ENCODE data around the gene GNAS. TPM values are rescaled to one million over a fixed set of nuclear protein-coding genes. Genes with fewer than 3 reads are reported as not detected.

Gene GNAS
- total RNA-seq, 1 donor = 366 TPM

DNA sequence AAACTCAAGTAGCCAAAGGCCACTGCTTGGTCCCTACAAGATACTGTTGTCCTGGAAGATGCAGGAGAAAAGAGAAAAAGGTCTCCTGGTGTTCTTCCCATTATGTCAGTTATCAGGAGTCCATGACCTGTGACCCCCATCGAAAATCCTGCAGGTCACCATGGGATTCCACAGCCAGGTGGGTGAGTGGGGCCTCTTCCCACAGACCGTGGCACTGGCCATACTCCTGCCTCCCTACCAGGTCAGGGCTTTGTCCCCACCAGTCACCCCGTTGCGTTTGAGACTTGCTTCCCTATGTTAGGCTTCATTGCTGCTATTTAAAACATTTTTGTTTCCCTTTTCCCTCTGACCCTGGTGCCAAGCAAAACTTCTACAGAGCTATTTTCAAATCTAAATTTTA is 60.6 kb downstream of the GNAS start:
- TF ChIP-seq CTCF (IDR thresholded peaks at IDR 0.05; ENCODE audit: extremely low read depth, low read depth, low read length) = no peak
- no peak overlapping the region for H3K4me2 ChIP-seq (ENCODE audit: insufficient read depth, low read length)
- no peaks in the 10 kb centered on the region for H3K9me3 ChIP-seq (ENCODE audit: low read depth, low read length)
- peaks cover 5% of the 10 kb centered on the region for H3K4me1 ChIP-seq (ENCODE audit: insufficient read depth, low read length)
- H3K27me3 ChIP-seq (ENCODE audit: insufficient read depth, low read length) = no peaks in the 10 kb centered on the region
- peaks cover 9% of the 10 kb centered on the region for H3K79me2 ChIP-seq (ENCODE audit: insufficient read depth, low read length)
- H3K36me3 ChIP-seq (ENCODE audit: insufficient read depth, low read length) = peaks cover 39% of the 10 kb centered on the region
- no peak overlapping the region for H3K27ac ChIP-seq (ENCODE audit: low read depth, low read length)
- peaks cover 16% of the 10 kb centered on the region for H4K20me1 ChIP-seq (ENCODE audit: insufficient read depth, low read length)
- no peak overlapping the region for H3K4me3 ChIP-seq (ENCODE audit: insufficient read depth, low read length)
- no peak for DNase-seq (ENCODE audit: insufficient read length, low spot score, missing footprints)
- no peak overlapping the region for H2AFZ ChIP-seq (ENCODE audit: low read length)

DNA sequence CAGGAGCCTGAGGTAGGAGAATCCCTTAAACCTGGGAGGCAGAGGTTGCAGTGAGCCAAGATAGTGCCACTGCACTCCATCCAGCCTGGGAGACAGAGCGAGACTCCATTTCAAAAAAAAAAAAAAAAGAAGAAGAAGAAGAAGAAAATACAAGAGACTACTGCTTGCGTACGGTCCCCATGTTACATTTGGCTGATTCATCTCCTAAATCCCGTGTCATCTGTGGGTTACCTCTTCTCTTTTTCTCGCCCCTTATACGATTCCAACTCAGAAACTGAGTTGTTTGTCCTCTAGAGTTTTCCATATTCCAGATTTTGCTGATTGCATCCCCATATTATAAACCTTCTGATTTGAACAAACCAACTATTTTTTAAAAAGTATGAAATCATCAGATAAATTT is 66.1 kb downstream of the GNAS start:
- no peak overlapping the region for H3K27ac ChIP-seq (ENCODE audit: low read depth, low read length)
- H3K79me2 ChIP-seq (ENCODE audit: insufficient read depth, low read length) = no peaks in the 10 kb centered on the region
- no peak overlapping the region for H3K4me2 ChIP-seq (ENCODE audit: insufficient read depth, low read length)
- peaks cover 5% of the 10 kb centered on the region for H3K27me3 ChIP-seq (ENCODE audit: insufficient read depth, low read length)
- H2AFZ ChIP-seq (ENCODE audit: low read length) = no peak overlapping the region
- no peaks in the 10 kb centered on the region for H3K36me3 ChIP-seq (ENCODE audit: insufficient read depth, low read length)
- no peak for TF ChIP-seq CTCF (IDR thresholded peaks at IDR 0.05; ENCODE audit: extremely low read depth, low read depth, low read length)
- no peaks in the 10 kb centered on the region for H4K20me1 ChIP-seq (ENCODE audit: insufficient read depth, low read length)
- H3K9me3 ChIP-seq (ENCODE audit: low read depth, low read length) = no peaks in the 10 kb centered on the region
- no peak for DNase-seq (ENCODE audit: insufficient read length, low spot score, missing footprints)
- no peaks in the 10 kb centered on the region for H3K4me1 ChIP-seq (ENCODE audit: insufficient read depth, low read length)
- no peak overlapping the region for H3K4me3 ChIP-seq (ENCODE audit: insufficient read depth, low read length)

DNA sequence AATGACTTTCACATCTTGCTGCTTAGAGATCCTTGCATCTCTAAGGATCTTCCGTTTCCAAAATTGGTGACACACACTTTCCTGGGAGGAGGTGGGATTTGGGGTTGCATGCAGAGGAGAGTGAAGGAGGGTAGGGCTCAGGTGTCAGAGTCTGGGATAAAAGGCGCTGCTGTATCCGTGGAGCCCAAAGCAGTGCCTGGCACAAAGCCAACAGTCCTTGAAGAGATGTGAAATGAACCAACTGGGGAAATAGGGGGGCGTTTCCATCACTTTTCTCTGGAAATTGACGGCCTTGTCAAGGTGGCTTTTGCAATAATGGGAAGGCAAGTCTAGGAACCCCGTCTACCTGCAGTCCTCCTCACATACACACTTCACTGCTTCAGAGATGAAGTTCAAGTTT is 69.0 kb downstream of the GNAS start:
- H3K27ac ChIP-seq (ENCODE audit: low read depth, low read length) = no peak overlapping the region
- no peak overlapping the region for H2AFZ ChIP-seq (ENCODE audit: low read length)
- H3K9me3 ChIP-seq (ENCODE audit: low read depth, low read length) = no peaks in the 10 kb centered on the region
- no peaks in the 10 kb centered on the region for H4K20me1 ChIP-seq (ENCODE audit: insufficient read depth, low read length)
- peaks cover 5% of the 10 kb centered on the region for H3K27me3 ChIP-seq (ENCODE audit: insufficient read depth, low read length)
- H3K4me3 ChIP-seq (ENCODE audit: insufficient read depth, low read length) = no peak overlapping the region
- H3K36me3 ChIP-seq (ENCODE audit: insufficient read depth, low read length) = no peaks in the 10 kb centered on the region
- DNase-seq (ENCODE audit: insufficient read length, low spot score, missing footprints) = no peak
- H3K79me2 ChIP-seq (ENCODE audit: insufficient read depth, low read length) = no peaks in the 10 kb centered on the region
- no peak for TF ChIP-seq CTCF (IDR thresholded peaks at IDR 0.05; ENCODE audit: extremely low read depth, low read depth, low read length)
- H3K4me1 ChIP-seq (ENCODE audit: insufficient read depth, low read length) = no peaks in the 10 kb centered on the region
- H3K4me2 ChIP-seq (ENCODE audit: insufficient read depth, low read length) = no peak overlapping the region

- H4K20me1 ChIP-seq (ENCODE audit: insufficient read depth, low read length) = no peaks in the 10 kb centered on the region
- H3K79me2 ChIP-seq (ENCODE audit: insufficient read depth, low read length) = no peaks in the 10 kb centered on the region
- H3K4me1 ChIP-seq (ENCODE audit: insufficient read depth, low read length) = no peaks in the 10 kb centered on the region
- no peaks in the 10 kb centered on the region for H3K9me3 ChIP-seq (ENCODE audit: low read depth, low read length)
- no peak for DNase-seq (ENCODE audit: insufficient read length, low spot score, missing footprints)
- TF ChIP-seq CTCF (IDR thresholded peaks at IDR 0.05; ENCODE audit: extremely low read depth, low read depth, low read length) = no peak
- peaks cover 5% of the 10 kb centered on the region for H3K27me3 ChIP-seq (ENCODE audit: insufficient read depth, low read length)
- H3K4me2 ChIP-seq (ENCODE audit: insufficient read depth, low read length) = no peak overlapping the region
- H3K4me3 ChIP-seq (ENCODE audit: insufficient read depth, low read length) = no peak overlapping the region
- H3K36me3 ChIP-seq (ENCODE audit: insufficient read depth, low read length) = no peaks in the 10 kb centered on the region
- H3K27ac ChIP-seq (ENCODE audit: low read depth, low read length) = no peak overlapping the region
- H2AFZ ChIP-seq (ENCODE audit: low read length) = no peak overlapping the region
These were observed 69.5 kb downstream of the GNAS start for GRCh38 chr20:58922036-58922435.

Data from osteoblast (primary cell).